Limb (tissue), 2 donors: ENCODE results near the gene BIRC5.

Experiments
- DNase-seq, 2 donors: peaks; one replicate each; pipeline ENCODE4 v3.0.0-alpha.2; 2016; ENCODE audit errors: extremely low spot score in 2 of 2

Gene BIRC5

DNA sequence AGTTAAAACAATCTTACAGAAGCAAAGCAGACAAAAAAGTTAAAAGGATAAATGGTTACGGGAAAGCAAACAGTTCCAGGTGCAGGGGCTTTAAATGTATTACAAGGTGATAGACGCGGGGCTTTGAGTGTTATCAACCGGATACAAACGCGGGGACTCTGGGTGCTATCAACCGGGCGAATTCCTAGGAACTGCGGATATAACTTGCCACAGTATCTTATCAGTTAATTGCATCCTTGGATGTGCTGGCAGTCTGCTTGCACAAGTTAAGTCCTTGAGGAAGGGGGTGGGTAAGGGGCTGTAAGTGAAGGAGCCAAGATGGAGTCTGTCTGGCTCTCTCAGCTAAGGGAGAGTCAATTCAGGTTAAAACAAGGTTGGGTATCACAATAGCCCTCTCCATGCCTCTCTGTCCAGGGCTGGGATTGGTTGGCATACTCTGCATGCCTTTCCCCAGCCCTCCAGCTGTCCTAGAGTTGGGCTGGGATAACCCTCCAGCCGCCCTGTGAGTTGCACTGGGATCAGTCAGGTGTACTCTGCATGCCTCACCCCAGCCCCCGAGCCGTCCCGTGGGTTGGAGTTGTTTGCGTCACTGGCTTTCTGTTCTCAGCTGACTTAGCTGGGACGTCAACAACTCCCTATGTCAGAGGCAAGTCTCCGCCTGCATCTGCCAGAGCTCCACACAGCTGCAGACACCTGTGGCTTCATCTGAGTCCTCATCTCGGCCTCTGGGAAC, 58.3 kb downstream of the BIRC5 start:
- peak; percentile 61 to 75 for DNase-seq

DNA sequence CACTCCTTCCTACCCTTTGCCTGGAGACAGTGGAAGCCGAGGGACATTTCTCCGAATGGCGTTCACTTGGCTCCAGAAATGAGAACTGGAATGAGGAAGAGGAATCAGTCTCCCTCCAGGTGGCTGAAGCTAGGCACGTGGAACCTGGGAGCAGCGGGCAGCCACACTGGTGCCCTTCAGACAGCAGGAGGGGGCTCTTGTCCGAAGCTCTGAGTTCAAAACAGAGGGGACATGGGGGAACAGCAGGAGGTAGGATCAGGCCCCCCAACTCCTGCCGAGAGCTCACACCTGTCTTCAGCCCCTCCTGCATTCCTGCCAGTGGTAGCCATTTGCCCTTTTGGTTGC, 58.8 kb downstream of the BIRC5 start:
- DNase-seq, result no peak

DNA sequence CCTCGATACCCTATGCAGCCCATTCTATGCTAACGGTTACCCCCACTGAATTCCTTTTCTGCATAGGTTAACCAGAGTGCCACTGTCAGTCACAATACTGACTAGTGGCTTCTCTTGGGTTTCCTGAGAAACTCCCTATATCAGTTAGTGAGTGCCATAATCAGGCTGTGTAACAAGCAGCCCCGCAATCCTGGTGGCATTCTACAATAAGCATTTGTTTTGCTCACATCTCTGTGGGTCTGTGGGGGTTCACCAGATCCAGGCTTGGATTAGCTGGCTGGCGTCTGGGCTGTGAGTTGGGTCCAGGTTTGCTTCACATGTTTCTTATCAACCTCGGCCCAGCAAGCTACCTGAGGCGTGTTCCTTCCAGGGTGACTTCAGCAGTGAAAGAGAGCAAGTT, 59.8 kb downstream of the BIRC5 start:
- no peak for DNase-seq
